GM21360 (cell line): Measurements from ENCODE around the gene SBNO1.
"Not testable (repeated sequence)": the region's sequence is repeated elsewhere in the genome, so short reads cannot be mapped to it uniquely, and the experiment has no call there.

Source experiments
- ATAC-seq: cut with Tn5 transposase; IDR thresholded peaks from one replicate; pipeline ENCODE4 v1.9.1; 2021; ENCODE audit warnings: mild to moderate bottlenecking, moderate library complexity; ENCODE audit not compliant: unreplicated experiment

The SBNO1 gene

GRCh38 chr12:123252365-123252764 lies 112.3 kb downstream of the SBNO1 start:
- ATAC-seq, result not testable (repeated sequence)

GRCh38 chr12:123251403-123252076 lies 113.1 kb downstream of the SBNO1 start:
- no peak for ATAC-seq

- no peak for ATAC-seq
Observed at GRCh38 chr12:123250471-123251383, 113.9 kb downstream of the SBNO1 start.

GRCh38 chr12:123248996-123249741 lies 115.5 kb downstream of the SBNO1 start:
- ATAC-seq, result not testable (repeated sequence)

GRCh38 chr12:123248129-123248528 lies 116.5 kb downstream of the SBNO1 start:
- ATAC-seq, result not testable (repeated sequence)

- no peak for ATAC-seq
Observed at GRCh38 chr12:123245678-123246077, 119.0 kb downstream of the SBNO1 start.

GRCh38 chr12:123243671-123244262 lies 120.9 kb downstream of the SBNO1 start:
- no peak for ATAC-seq

- ATAC-seq, result no peak
Observed at GRCh38 chr12:123242116-123242904, 122.3 kb downstream of the SBNO1 start.
